HepG2 (cell line): ENCODE data around the gene PRKG1. TPM values are rescaled to one million over a fixed set of nuclear protein-coding genes. Genes with fewer than 3 reads are reported as not detected.

Source experiments
- ATAC-seq: fragments of 200-7000 bp; cut with Tn5 transposase; 3 replicates; pipeline ENCODE4 v1.9.1; 2020; ENCODE audit warnings: mild to moderate bottlenecking, moderate library complexity
- BruUV-seq: library from RNA; stranded (reverse); fragments of 400-500 nt; replicated peaks from 2 replicates; lab custom pipeline; 2021; lab: Mats Ljungman, UMichigan
- CTCF ChIA-PET: fragments of 300-600 bp; formaldehyde crosslinking; extraction: SDS; loops from one replicate; lab custom pipeline; 2021; ENCODE audit warnings: low total read pairs, inconsistent platforms, low intra/inter-chr PET ratio; lab: Yijun Ruan, JAX
- POLR2A ChIA-PET: fragments of 350-600 bp; sonication (Branson Sonifier 250); formaldehyde crosslinking; loops from one replicate; lab custom pipeline; 2020; ENCODE audit warnings: antibody characterized with exemption, inconsistent platforms; lab: Yijun Ruan, JAX
- DNase-seq: peaks from one replicate; pipeline ENCODE4 v3.0.0-alpha.2; 2015; ENCODE audit warnings: low spot score
- FAIRE-seq: peaks from 3 replicates; lab custom pipeline; 2011; peaks lifted over from hg19 to GRCh38; lab: Jason Lieb, UNC
- H2AFZ ChIP-seq: one replicate; pipeline ENCODE4 v1.6.1; 2011; ENCODE audit warnings: low read length, inconsistent platforms
- H3K27ac ChIP-seq: fragments of 300-600 bp; 3 replicates; pipeline ENCODE4 v1.8.0; 2011; ENCODE audit warnings: mixed run types, mild to moderate bottlenecking, mixed read lengths, low read length, inconsistent platforms; ENCODE audit not compliant: insufficient read depth; ENCODE audit errors: extremely low read length
- H3K27me3 ChIP-seq, 2 experiments: fragments of 200-600 bp in 1 of 2; 2 replicates in 1 of 2; 3 replicates in 1 of 2; pipeline versions ENCODE4 v1.6.0 to v1.8.0; 2011; ENCODE audit warnings: low read length in 2 of 2, mild to moderate bottlenecking in 2 of 2, moderate library complexity in 2 of 2, inconsistent platforms in 1 of 2; ENCODE audit not compliant: insufficient read depth in 2 of 2, control insufficient read depth in 1 of 2
- H3K36me3 ChIP-seq, 2 experiments: fragments of 200-600 bp in 1 of 2; replicated peaks in 1 of 2; 2 replicates in 1 of 2; 3 replicates in 1 of 2; pipeline versions ENCODE4 v1.5.1 to v1.8.0; 2011; ENCODE audit warnings: low read length in 2 of 2, inconsistent platforms in 1 of 2; ENCODE audit not compliant: insufficient read depth in 2 of 2, control insufficient read depth in 1 of 2
- H3K4me1 ChIP-seq: 2 replicates; pipeline ENCODE4 v1.5.1; 2012; ENCODE audit warnings: low read length, inconsistent platforms; ENCODE audit not compliant: insufficient read depth
- H3K4me2 ChIP-seq: 2 replicates; pipeline ENCODE4 v1.6.0; 2011; ENCODE audit warnings: low read depth, low read length, inconsistent platforms
- H3K4me3 ChIP-seq, 3 experiments: fragments of 200-600 bp in 1 of 3; sonication (generic), shearing (Covaris generic) in 1 of 3; replicated peaks in 1 of 3; 2 replicates each; pipeline ENCODE4 v1.5.1; 2011 to 2016; ENCODE audit warnings: low read length in 3 of 3, inconsistent platforms in 2 of 3, low read depth in 2 of 3, mild to moderate bottlenecking in 2 of 3, control low read depth in 1 of 3, mixed read lengths in 1 of 3; ENCODE audit not compliant: insufficient read depth in 1 of 3
- H3K79me2 ChIP-seq: one replicate; pipeline ENCODE4 v1.6.1; 2011; ENCODE audit warnings: low read length, inconsistent platforms; ENCODE audit not compliant: insufficient read depth
- H3K9ac ChIP-seq: 2 replicates; pipeline ENCODE4 v1.6.0; 2011; ENCODE audit warnings: mild to moderate bottlenecking, low read depth, low read length, inconsistent platforms; ENCODE audit not compliant: insufficient read depth
- H3K9me3 ChIP-seq: 2 replicates; pipeline ENCODE4 v1.5.1; 2012; ENCODE audit warnings: mild to moderate bottlenecking, low read length
- H4K20me1 ChIP-seq: 2 replicates; pipeline ENCODE4 v1.6.0; 2011; ENCODE audit warnings: inconsistent platforms, mild to moderate bottlenecking, low read length, moderate library complexity; ENCODE audit not compliant: insufficient read depth
- HCFC1 ChIP-seq: fragments of 150-350 bp; IDR thresholded peaks from 2 replicates; pipeline ENCODE4 v1.6.1; 2014; ENCODE audit warnings: low read depth, low read length
- HMG20A ChIP-seq: IDR thresholded peaks from 2 replicates; pipeline ENCODE4 v1.6.1; 2016; ENCODE audit warnings: borderline replicate concordance
- ISX ChIP-seq: sonication (generic); formaldehyde crosslinking; conservative IDR thresholded peaks from 2 replicates; pipeline ENCODE4 v1.5.0; 2020; ENCODE audit warnings: missing genetic modification reagents
- MAFK ChIP-seq, 2 experiments: IDR thresholded peaks in 1 of 2; conservative IDR thresholded peaks in 1 of 2; 2 replicates each; pipeline ENCODE4 v1.6.1; 2011; ENCODE audit warnings: improper control_type of control experiment in 2 of 2, low read length in 2 of 2
- PAF1 ChIP-seq: IDR thresholded peaks from 2 replicates; pipeline ENCODE4 v1.6.1; 2016; ENCODE audit warnings: missing genetic modification reagents, missing compliant biosample characterization
- RARG ChIP-seq: sonication (generic); formaldehyde crosslinking; IDR thresholded peaks from 2 replicates; pipeline ENCODE4 v1.4.0; 2020; ENCODE audit warnings: low read depth, mild to moderate bottlenecking, missing genetic modification reagents
- YEATS4 ChIP-seq: sonication (generic); formaldehyde crosslinking; IDR thresholded peaks from 2 replicates; pipeline ENCODE4 v1.4.0; 2020; ENCODE audit warnings: missing genetic modification reagents, borderline replicate concordance
- ZNF33B ChIP-seq: sonication (generic); formaldehyde crosslinking; IDR thresholded peaks from 2 replicates; pipeline ENCODE4 v1.5.1; 2020; ENCODE audit warnings: mild to moderate bottlenecking, missing genetic modification reagents
- ZNF777 ChIP-seq: sonication (generic); formaldehyde crosslinking; IDR thresholded peaks from 2 replicates; pipeline ENCODE4 v1.4.0; 2020; ENCODE audit warnings: missing genetic modification reagents
- WGBS: methylation state at CpG from one replicate; pipeline ENCODE4 v1.1.6; 2017; ENCODE audit warnings: low lambda C conversion rate; 5-methylcytosine and 5-hydroxymethylcytosine counted together
- in situ Hi-C: cut with HindIII; loops from 2 replicates; pipeline ENCODE4 v1.10.0; 2017; ENCODE audit warnings: low pct_unique_long_range_greater_than_20kb; ENCODE audit not compliant: extremely low pct_ligation_motif_present
- intact Hi-C: fragments of 100-400 bp; cut with micrococcal nuclease; formaldehyde crosslinking; loops from one replicate; pipeline ENCODE4 v1.10.0; 2022; ENCODE audit not compliant: unreplicated experiment
- polyA plus RNA-seq, 8 experiments: library from polyadenylated mRNA; depleted of rRNA in 3 of 8; stranded (reverse) in 7 of 8; unstranded in 1 of 8; fragments of >200 nt; fragmentation: Illumina TruSeq in 4 of 8; extraction: Trizol in 4 of 8; gene quantifications; 2 replicates each; pipeline versions ENCODE4 v1.2.1 to v1.2.3, GENCODE V29; 2011 to 2016; ENCODE audit warnings: low read depth in 4 of 8, missing spikeins in 1 of 8, mixed read lengths in 1 of 8; ENCODE audit not compliant: insufficient read depth in 1 of 8
- total RNA-seq, 5 experiments: library from RNA; depleted of rRNA; stranded (reverse); fragments of >200 nt; fragmentation: Illumina TruSeq; extraction: Trizol; gene quantifications; 2 replicates each; pipeline ENCODE4 v1.2.3, GENCODE V29; 2016; ENCODE audit warnings: low read depth in 1 of 5

PRKG1 gene
- total and polyA plus RNA-seq, 2 of the 13 experiments (the other 11 are each of a cell fraction or from before 2014, with no cell fraction given), result 0.01 TPM; not detected in 1

DNA sequence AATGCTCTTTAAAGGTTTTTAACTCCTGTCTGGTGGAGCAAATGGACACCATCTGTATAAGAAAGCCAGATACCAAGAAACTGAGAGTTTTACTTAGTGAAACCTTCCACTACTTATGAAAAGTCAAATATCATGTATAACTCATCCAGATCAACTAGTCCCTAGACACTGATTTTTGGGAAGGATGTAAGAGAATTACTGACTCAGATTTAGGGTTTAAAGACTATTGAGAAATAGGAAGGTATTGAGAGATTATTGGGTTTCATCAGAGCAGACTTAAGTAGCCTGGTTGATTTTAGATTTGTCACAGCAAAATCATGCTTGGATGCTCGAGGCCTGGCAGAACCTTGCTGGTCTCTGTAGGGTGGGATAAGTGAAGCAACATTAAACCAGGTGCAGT, 622.0 kb downstream of the PRKG1 start (continued):
- TF ChIP-seq RARG, result no peak
- TF ChIP-seq ZNF33B (CRISPR knock-in tag), result no peak
- no peak for TF ChIP-seq ZNF777 (CRISPR knock-in tag)
- no peak for TF ChIP-seq HCFC1
- no peak for TF ChIP-seq HMG20A (CRISPR knock-in tag)
- no peak for TF ChIP-seq ISX

DNA sequence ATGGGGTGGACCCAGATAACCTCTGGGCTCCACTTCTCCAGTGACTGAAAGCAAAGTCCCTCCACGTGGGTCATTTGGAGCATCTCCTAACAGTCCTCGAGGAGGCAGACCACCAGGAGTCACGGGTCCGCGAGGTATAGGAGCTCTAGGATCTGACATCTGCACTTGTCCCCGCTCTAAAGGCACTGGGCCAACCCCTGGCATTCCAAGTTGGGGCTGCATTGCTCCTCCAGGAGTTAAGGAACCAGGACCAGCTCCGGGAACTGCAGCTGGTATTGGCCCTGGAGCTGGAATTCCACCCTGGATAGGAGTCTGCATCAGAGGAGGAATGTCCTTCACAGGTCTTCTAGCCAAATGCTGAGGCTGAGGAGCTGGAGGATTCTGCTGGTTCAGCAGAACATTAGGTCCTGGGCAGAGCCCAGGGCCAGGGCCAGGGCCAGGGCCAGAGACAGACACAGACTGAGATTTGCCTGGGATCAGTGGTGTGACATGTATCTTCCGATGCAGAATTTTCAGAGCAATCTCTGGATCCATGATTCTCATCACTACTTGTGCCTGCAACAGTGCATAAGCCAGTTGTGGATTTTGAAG, 624.3 kb downstream of the PRKG1 start:
- no peaks in the 10 kb centered on the region for H3K9me3 ChIP-seq
- no peak for DNase-seq
- BruUV-seq, result no TSS peak
- no peak overlapping the region for H3K27ac ChIP-seq
- no peaks in the 10 kb centered on the region for H4K20me1 ChIP-seq
- peak overlapping the region; percentile 99 for H2AFZ ChIP-seq
- peak; percentile 23; the same call in 2 of the 3 replicates for ATAC-seq
- H3K79me2 ChIP-seq, result no peaks in the 10 kb centered on the region
- peak overlapping the region; percentile 70 for H3K4me2 ChIP-seq
- FAIRE-seq, result no peak
- peak overlapping the region; percentile 72 for H3K9ac ChIP-seq
- in situ Hi-C loops, result no loop called here
- peaks cover 12% of the 10 kb centered on the region; the same call in 1 of the 2 replicates for H3K4me1 ChIP-seq
- H3K36me3 ChIP-seq, result no peaks in the 10 kb centered on the region
- WGBS, result 78% methylated on average over 1 of the region's 8 CpGs
- no peaks in the 10 kb centered on the region; a peak in 1 of 5 replicates for H3K27me3 ChIP-seq
- TF ChIP-seq PAF1 (CRISPR knock-in tag), result no peak
- peak; percentile 11; the same call in 1 of the 2 replicates for TF ChIP-seq YEATS4 (CRISPR knock-in tag)
- TF ChIP-seq MAFK (conservative IDR thresholded peaks at IDR 0.05 in 1 of 2, IDR thresholded peaks at IDR 0.05 in 1 of 2; ENCODE audit: low read length in 2 of 2), result peak; percentile 19 to 23; a peak in 1 of 4 replicates
- TF ChIP-seq, all 625 proteins: peak for 2
- intact Hi-C loops, result no loop called here
- ChIA-PET POLR2A (no interaction called here), CTCF (no interaction called here)
- peak overlapping the region; percentile 67 to 71 (median 71); a peak in 5 of 6 replicates for H3K4me3 ChIP-seq
